Ascending aorta (tissue), 2 donors: Measurements from ENCODE around the gene IHH. TPM values are rescaled to one million over a fixed set of nuclear protein-coding genes. Genes with fewer than 3 reads are reported as not detected.
A peak's percentile ranks its signal among the peaks of the same experiment; 100 is the strongest.

Source experiments
- DNase-seq, 2 donors: peaks; one replicate each; pipeline ENCODE4 v3.0.0-alpha.2; 2019; ENCODE audit warnings: low spot score in 2 of 2
- H3K27ac ChIP-seq, 2 donors: fragments of 200-600 bp; sonication (generic); one replicate each; pipeline ENCODE4 v1.5.1; 2016 to 2017; ENCODE audit warnings: mild to moderate bottlenecking in 1 of 2
- H3K27me3 ChIP-seq: fragments of 200-600 bp; sonication (generic); one replicate; pipeline ENCODE4 v1.5.1; 2017
- H3K36me3 ChIP-seq, 2 donors: fragments of 200-600 bp; sonication (generic); one replicate each; pipeline ENCODE4 v1.5.1; 2016
- H3K4me1 ChIP-seq, 2 donors: fragments of 200-600 bp; sonication (generic); one replicate each; pipeline ENCODE4 v1.5.1; 2016 to 2017; ENCODE audit warnings: mild to moderate bottlenecking in 1 of 2
- H3K4me3 ChIP-seq, 2 donors: fragments of 200-600 bp; sonication (generic); one replicate each; pipeline ENCODE4 v1.5.1; 2016 to 2017; ENCODE audit warnings: mild to moderate bottlenecking in 1 of 2
- H3K9me3 ChIP-seq, 2 donors: fragments of 200-600 bp; sonication (generic); one replicate each; pipeline ENCODE4 v1.5.1; 2016
- intact Hi-C: fragments of 100-400 bp; cut with DNase I; formaldehyde crosslinking; loops from one replicate; pipeline ENCODE4 v1.15.1; 2023
- total RNA-seq: library from RNA; depleted of rRNA; stranded (reverse); fragments of >200 nt; gene quantifications from one replicate; pipeline ENCODE4 v1.1.0, GENCODE V29; 2016
- TF ChIP-seq, protein P1 (sequence below), 3 experiments: fragments of 200-600 bp in 2 of 3; fragments of 450-650 bp in 1 of 3; sonication (generic) in 2 of 3; IDR thresholded peaks; one replicate each; pipeline ENCODE4 v1.5.1; 2016 to 2019; ENCODE audit warnings: antibody characterized with exemption in 3 of 3, mild to moderate bottlenecking in 1 of 3, moderate library complexity in 1 of 3

The IHH gene
- total RNA-seq, 1 donor from 2014 or later, result not detected

DNA sequence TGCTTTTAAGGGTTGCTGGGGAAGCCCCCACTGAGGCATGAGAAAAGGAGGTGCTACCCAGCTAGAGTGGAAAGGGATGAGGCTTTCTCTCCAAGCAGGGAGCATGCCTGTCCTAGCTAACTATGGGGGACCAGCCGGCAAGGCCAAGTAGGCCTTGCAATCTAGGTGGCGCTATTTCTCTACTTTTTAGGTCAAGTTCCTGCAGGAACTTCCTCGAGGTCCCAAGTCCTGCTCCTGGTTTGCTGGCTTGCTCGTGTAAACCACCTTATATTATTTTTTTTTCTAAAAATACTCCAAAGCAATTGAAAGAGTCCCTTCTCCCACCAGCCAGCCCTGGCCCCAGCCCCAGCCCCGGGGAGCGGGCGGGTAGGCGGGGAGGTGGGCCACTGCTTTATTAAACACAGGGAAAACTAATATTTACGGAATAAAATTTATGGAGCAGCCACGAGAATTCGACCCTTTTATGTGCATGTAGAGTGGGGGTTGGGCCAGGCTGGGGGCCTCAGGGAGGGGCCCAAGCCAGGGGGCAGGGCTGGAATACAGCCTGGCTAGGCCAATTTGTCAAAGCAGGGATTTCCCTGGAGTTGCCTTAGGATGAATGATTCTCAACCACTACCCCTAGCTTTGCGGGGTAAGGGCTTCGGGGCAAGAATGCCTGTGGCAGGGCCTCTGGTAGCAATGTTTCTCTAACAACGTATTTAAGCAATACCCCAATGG, 12.8 kb upstream of the IHH start:
- DNase-seq, result no peak
- H3K4me1 ChIP-seq, result no peaks in the 10 kb centered on the region
- H3K27ac ChIP-seq, result no peak overlapping the region
- no peaks in the 10 kb centered on the region for H3K27me3 ChIP-seq
- peaks cover 9 to 29% of the 10 kb centered on the region in 2 donors for H3K36me3 ChIP-seq
- intact Hi-C loops, result no loop called here
- H3K4me3 ChIP-seq, result no peak overlapping the region
- H3K9me3 ChIP-seq, result no peaks in the 10 kb centered on the region
- TF ChIP-seq, protein P1, sequence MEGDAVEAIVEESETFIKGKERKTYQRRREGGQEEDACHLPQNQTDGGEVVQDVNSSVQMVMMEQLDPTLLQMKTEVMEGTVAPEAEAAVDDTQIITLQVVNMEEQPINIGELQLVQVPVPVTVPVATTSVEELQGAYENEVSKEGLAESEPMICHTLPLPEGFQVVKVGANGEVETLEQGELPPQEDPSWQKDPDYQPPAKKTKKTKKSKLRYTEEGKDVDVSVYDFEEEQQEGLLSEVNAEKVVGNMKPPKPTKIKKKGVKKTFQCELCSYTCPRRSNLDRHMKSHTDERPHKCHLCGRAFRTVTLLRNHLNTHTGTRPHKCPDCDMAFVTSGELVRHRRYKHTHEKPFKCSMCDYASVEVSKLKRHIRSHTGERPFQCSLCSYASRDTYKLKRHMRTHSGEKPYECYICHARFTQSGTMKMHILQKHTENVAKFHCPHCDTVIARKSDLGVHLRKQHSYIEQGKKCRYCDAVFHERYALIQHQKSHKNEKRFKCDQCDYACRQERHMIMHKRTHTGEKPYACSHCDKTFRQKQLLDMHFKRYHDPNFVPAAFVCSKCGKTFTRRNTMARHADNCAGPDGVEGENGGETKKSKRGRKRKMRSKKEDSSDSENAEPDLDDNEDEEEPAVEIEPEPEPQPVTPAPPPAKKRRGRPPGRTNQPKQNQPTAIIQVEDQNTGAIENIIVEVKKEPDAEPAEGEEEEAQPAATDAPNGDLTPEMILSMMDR (IDR thresholded peaks at IDR 0.05), result peak in 1 of 3 experiments; percentile 46

DNA sequence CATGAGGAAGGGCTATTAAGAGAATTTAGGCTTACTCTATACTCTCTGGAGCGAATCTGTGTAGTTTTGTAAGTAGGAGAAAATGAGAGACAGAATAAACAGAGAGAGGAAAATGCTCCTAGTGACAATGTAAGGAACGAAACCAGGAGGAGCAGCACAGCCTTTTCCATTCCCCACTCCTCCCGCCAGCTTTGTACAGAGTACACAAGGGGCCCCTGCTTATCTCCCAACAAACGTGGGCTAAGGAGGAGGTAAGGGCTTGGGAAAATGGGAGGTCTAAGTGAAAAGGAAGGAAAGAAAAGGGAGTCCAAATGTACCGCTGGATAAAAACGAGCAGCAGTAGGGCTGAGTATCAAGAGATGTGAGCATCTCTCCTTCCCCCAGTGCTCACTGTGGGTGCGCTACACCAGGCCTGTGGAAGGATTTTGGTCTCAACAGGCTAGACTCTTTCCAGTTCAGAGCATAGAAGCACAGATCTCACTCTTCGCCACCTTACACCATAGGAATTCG, 12.1 kb upstream of the IHH start:
- Histone ChIP-seq H3K4me3 (no peak overlapping the region), H3K27ac (no peak overlapping the region), H3K4me1 (no peaks in the 10 kb centered on the region), H3K9me3 (no peaks in the 10 kb centered on the region), H3K27me3 (no peaks in the 10 kb centered on the region), H3K36me3 (peaks cover 9 to 27% of the 10 kb centered on the region in 2 donors)
- intact Hi-C loops, result no loop called here
- no peak for DNase-seq
- TF ChIP-seq, protein P1 (IDR thresholded peaks at IDR 0.05), result no peak

DNA sequence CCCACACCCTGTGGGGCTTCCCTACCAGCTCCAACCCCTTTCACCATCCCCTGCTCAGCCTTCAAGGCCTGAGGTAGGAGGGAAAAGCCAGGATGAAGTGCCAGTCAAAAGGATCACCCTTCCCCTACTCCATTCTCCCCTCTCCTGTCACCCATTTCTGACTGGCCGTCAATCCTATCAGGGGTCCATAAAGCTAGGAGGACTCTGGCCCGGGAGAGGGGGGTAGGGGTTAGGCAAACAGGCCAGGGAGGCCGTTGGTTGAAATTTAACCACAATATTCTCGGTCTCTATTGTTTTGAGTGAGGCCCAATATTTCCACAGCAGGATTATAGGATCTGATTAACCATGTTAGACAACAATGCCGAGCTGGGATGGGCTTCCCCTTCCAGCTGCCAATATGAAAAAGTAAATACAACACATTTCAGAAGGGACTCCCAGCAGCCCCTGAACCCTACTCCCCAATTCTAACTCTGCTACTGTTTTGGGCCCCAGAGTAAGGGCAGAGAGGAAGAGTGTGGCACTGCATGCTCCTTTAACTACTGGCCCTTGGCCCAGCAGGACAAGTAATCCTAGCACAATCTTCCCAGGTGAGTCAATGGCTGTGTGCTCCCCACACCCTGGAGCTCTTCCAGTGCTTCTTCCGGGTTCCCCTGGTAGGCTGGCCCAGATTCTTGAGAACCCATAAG, 10.6 kb upstream of the IHH start:
- Histone ChIP-seq H3K27me3 (no peaks in the 10 kb centered on the region), H3K9me3 (no peaks in the 10 kb centered on the region), H3K27ac (no peak overlapping the region), H3K4me3 (no peak overlapping the region), H3K36me3 (peaks cover 0 to 17% of the 10 kb centered on the region in 2 donors), H3K4me1 (no peaks in the 10 kb centered on the region)
- intact Hi-C loops, result no loop called here
- DNase-seq, result no peak
- TF ChIP-seq, protein P1 (IDR thresholded peaks at IDR 0.05), result no peak

DNA sequence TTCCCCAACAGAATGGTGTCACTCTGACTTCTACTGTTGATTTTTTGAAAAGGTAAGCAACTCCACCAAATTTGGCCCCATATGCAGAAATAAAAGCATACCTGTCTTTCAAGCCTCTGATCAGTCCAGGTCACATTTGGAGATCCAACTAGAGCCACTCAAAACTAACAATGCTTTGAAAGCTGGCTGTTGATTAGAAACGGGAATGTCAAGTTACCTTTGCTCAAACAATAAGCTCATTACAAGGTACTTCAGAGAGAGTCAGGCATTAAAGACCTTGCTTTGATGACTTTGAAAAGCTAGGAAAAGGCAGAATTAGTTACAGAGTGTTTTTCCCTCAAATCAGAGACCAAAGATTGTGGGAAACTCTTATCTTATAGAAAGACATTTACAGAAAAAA, 4.8 kb upstream of the IHH start:
- Histone ChIP-seq H3K27me3 (peaks cover 6% of the 10 kb centered on the region), H3K27ac (no peak overlapping the region), H3K9me3 (no peaks in the 10 kb centered on the region), H3K36me3 (no peaks in the 10 kb centered on the region), H3K4me1 (peaks cover 5% of the 10 kb centered on the region in 2 donors), H3K4me3 (no peak overlapping the region)
- no peak for DNase-seq
- intact Hi-C loops, result no loop called here
- TF ChIP-seq, protein P1 (IDR thresholded peaks at IDR 0.05), result no peak

DNA sequence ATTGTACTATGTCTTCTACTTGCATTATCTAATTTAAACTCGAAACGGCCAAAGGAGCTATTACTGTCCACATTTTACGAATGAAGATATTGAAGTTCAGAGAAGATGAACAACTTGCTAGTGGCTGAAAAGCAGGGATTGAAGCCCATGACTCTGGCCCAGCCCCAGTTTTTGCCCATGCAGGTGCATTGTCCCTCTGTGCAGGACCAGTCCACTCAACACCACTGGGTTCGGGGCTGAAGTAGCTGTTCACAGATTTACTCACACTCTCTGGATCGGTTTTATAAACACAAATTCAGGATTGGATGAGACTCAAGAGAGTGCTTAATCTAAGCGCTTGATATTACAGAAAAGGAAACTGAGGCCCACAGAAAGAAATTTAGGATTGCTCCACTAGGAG, 1.4 kb upstream of the IHH start:
- no peak for DNase-seq
- Histone ChIP-seq H3K27me3 (peaks cover 19% of the 10 kb centered on the region), H3K9me3 (no peaks in the 10 kb centered on the region), H3K4me1 (peaks cover 29 to 31% of the 10 kb centered on the region in 2 donors), H3K36me3 (no peaks in the 10 kb centered on the region), H3K27ac (no peak overlapping the region), H3K4me3 (no peak overlapping the region)
- intact Hi-C loops, result no loop called here
- TF ChIP-seq, protein P1 (IDR thresholded peaks at IDR 0.05), result no peak
